Fibroblast of skin of right quadriceps (primary cell): ENCODE data around the gene ARHGAP6.

Experiments
- DNase-seq: peaks from one replicate; pipeline ENCODE4 v3.0.0-alpha.2; 2013

Gene ARHGAP6, protein sequence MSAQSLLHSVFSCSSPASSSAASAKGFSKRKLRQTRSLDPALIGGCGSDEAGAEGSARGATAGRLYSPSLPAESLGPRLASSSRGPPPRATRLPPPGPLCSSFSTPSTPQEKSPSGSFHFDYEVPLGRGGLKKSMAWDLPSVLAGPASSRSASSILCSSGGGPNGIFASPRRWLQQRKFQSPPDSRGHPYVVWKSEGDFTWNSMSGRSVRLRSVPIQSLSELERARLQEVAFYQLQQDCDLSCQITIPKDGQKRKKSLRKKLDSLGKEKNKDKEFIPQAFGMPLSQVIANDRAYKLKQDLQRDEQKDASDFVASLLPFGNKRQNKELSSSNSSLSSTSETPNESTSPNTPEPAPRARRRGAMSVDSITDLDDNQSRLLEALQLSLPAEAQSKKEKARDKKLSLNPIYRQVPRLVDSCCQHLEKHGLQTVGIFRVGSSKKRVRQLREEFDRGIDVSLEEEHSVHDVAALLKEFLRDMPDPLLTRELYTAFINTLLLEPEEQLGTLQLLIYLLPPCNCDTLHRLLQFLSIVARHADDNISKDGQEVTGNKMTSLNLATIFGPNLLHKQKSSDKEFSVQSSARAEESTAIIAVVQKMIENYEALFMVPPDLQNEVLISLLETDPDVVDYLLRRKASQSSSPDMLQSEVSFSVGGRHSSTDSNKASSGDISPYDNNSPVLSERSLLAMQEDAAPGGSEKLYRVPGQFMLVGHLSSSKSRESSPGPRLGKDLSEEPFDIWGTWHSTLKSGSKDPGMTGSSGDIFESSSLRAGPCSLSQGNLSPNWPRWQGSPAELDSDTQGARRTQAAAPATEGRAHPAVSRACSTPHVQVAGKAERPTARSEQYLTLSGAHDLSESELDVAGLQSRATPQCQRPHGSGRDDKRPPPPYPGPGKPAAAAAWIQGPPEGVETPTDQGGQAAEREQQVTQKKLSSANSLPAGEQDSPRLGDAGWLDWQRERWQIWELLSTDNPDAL (N-terminal part only)

DNA sequence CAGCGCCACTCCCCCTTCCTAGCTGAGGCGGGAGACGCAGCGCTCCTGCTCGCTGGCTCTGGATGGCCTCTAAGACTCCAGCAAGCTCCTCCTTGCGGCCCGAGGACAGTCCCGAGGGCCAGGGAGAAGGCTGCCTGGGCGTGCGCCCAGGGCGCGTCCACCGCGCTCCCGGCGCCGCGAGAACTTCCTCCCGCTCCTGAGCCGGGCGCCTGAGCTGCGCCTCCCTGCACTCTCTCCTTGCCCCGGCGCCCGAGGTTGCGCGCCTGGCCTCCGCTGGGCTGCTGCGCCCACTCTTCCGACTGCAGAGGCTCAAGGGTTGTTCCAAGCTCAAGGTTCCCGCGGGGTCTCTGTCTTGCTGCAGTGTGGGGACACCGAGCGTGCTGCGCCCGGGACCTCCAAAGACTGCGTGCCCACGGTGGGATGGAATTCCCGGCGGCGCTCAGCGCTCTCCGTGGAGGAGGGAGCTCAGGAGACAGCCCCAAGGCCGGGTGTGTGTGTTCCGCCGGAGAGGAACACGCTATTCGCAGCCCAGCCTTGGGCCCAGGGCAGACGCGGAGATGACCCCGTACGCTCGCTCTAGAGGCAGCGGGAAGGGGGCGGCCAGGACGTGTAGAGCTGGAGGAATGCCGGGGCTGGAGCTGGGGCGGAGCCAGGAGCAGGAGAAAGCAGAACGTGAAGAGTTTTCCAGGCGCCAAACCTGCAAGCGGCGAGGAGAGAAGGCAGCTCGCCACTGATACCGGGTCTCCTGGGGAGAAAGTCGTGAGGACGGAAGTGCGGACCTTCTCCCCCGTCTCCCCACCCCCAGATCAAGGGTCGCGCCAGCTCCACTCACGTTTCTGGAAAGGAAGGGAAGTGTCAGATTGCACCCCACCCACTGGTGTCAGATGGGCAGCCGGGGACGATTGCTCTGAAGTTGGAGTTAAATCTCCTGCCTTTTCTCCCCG, at the start of gene ARHGAP6:
Gene ARHGAP6, minus strand, starts transcription at position 753 of the 944 bp plus-strand sequence. CDS start 1,092 bp downstream, outside the sequence.
- peak; percentile 51 for DNase-seq

- peak; percentile 1 for DNase-seq
Measured at GRCh38 chrX:11704725-11705495, 39.2 kb upstream of the ARHGAP6 start.

DNA sequence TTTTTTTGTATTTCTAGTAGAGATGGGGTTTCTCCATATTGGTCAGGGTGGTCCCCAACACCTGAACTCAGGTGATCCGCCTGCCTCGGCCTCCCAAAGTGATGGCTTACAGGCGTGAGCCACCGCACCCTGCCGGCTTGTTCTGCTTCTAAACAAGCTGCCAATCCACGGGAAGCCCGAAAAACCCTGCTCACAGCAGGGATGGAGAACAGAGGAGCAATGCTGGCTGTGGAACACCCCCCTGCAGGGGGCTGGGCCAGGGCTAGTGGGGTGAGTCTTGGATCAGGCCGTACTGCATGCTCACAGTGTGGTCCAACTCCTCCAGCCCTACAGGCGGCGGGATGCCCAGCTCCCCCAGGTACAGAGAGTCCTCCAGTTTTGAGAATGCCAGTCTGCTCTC, 38.1 kb upstream of the ARHGAP6 start:
- no peak for DNase-seq

DNA sequence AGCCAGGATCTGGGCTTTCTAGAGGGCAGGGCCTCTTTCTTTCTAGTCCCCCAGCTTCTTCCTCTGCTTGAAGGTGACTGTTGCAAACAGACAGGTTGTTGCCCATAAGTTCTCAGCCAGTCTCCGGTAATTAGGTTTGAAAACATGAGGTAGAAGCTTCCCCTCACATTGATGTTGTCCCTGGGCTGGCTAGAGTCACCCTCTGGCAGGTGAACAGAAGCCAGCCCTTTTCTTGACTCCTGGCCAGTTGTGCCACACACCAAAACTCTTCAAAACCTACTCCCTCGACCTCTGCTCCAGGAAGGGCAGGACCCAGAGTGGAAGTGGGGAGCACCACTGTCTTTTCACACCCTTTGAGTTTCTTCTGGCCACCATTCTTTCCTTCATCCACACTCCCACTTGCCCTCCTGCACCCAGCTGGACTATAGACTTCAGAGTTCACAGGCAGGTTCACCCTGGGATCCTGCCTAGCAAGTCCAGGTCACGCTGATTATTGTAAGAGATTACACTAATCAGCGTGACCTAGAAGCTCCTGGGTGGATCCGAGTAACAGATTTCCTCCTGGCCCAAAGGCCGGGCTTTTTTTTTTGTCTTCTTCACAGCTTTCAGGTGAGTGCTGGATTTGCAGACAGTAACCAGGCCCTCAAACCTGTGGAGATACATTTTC, 37.4 kb upstream of the ARHGAP6 start:
- DNase-seq = no peak

DNA sequence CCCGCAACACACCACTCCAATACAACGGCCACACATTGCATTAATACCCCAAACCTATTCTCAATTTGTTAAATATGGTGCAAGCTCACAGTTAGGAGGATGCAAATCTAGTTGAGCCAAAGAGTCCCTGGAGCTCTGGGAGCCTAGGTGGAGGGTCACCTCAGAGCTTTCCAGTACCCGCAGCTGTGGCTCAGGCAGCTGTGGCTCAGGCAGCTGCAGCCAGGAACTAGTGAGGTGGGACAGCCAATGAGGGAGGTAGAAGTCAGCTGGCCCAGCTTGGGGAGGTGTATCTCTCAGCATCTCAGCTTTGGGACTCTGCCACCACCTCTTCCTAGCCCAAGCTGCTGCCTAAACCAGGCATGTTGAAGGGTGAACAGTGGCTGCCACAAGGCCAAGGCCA, 36.7 kb upstream of the ARHGAP6 start:
- no peak for DNase-seq

- no peak for DNase-seq
Measured at GRCh38 chrX:11698702-11699101, 33.0 kb upstream of the ARHGAP6 start.

DNA sequence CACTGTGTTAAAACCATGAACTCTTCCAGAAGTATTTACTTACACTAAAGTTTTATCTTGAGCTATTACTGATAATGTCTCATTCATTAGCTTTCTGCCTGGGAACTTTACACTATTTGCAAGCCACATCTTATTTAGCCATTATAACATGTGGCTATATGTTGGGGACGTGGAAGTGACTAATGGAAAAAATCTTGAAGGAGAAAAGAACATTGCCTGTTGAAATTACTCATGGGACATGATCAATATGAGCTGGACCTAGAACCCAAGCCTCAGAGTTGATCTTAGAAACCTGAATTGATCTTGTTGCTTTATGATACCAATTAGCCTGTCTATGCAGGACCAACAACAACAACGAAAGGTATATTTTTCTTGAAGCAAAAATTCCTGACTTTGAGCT, 22.5 kb upstream of the ARHGAP6 start:
- DNase-seq = no peak

- DNase-seq = no peak
Measured at GRCh38 chrX:11687157-11687556, 21.4 kb upstream of the ARHGAP6 start.

- DNase-seq = no peak
Measured at GRCh38 chrX:11683057-11683456, 17.3 kb upstream of the ARHGAP6 start.

DNA sequence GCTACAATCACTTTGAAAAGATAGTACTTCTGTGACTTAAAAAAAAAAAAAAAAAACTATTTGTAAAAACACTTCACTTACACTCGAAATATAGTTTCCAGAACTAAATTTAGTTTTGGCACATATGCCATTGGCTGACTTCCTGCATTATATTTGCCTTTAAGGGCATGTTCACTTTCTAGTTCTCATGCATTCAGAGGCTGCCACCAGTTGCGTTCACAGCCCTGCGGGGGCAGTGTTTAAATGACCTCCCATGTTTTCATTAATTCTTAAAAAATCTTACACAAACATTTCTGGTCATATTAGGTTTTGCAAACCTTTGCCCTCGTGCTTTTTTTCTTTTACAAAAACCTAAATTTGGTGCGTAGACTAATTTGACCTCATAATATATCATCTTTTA, 12.4 kb upstream of the ARHGAP6 start:
- no peak for DNase-seq

- DNase-seq = peak; percentile 26
Measured at GRCh38 chrX:11672213-11672612, 6.5 kb upstream of the ARHGAP6 start.

GRCh38 chrX:11670316-11670715, 4.6 kb upstream of the ARHGAP6 start:
- no peak for DNase-seq

GRCh38 chrX:11666952-11667685, 1.4 kb upstream of the ARHGAP6 start:
- DNase-seq = no peak

- peak; percentile 3 for DNase-seq
Measured at GRCh38 chrX:11666164-11666563, 444 bp upstream of the ARHGAP6 start.

GRCh38 chrX:11664211-11665167, 1.2 kb downstream of the ARHGAP6 start:
- DNase-seq = no peak

DNA sequence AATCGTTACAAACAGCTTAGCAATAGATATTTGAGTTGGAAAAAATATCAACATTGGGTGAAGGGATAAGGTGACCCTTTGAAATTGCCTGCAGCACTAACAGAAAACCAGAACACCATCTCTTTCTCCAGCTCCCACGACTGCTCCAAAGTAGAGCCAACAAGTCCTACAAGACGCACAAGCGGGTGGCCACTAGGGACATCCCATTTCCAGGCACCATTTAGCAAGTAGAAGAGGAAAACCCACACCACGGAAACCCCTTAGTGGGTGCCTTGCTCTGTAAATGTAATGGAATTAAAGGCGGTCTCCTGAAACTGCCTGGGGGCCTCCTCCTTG, 1.9 kb downstream of the ARHGAP6 start:
- DNase-seq = no peak

DNA sequence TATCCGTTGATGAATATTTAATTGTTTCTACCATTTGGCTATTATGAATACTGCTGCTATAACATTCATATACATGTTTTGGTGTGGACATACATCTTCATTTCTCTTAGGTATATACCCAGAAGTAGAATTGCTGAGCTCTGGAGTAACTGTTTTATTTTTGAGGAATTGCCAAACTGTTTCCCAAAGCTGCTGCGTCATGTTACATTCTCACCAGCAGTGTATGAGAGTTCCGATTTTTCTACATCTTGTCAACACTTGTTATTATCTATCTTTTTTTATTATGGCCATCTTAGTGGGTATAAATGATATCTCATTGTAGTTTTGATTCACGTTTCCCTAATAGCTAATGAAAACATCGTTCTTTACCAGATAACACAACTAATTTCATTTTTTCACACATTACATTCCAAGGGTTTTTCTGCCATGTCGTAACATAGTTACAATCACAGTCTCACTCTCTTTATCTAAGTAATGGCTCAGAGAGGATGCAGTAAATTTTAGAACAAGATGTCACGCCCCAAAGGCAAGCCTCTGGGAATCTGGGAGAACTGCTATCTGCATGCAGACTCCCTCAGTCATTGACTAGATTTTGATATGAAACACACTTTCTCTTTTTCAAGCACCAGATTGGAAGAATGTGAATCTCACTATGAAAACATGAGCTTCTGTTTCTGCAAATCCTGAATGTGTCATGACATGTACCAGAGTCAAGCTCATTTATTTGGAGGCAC, 10.3 kb downstream of the ARHGAP6 start:
- no peak for DNase-seq

DNA sequence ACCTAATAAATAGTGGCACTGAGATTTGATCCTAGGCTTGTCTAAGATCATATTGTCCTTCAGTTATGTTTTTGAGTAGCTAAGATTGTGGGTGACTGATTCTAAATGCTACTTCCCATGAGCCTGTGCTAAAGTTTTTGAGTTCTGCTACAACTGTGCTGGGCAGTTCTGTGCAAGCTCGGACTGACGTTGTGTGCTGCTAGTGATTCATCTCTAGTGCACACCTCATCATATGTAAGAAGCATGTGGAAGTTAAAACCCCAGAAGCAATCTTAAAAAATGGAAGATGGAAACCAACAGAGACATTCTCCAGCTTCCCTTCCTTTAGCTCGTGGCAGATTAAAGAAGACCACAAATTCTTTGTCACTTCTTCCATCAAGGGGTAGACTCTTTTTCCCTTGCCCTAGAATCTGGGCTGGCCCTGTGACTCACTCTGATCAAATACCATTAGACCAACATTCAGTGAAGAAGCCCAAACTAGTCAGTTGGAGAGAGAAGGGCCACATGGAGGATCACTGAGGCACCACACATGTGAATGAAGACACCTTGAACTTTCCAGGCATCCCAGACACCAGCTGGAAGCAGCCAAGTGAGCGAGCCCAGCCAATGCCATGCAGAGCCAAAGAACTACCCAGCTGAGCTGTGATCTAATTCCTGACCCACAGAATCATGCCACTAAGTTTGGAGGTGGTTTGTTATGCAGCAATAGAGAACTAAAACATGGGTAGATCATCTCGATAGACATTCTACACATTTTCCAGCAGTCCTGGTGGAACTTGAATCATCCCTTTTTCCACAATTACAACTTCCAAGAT, 16.8 kb downstream of the ARHGAP6 start:
- DNase-seq = no peak
